Measurements from ENCODE around the gene KRTAP12-2.
"Not testable (repeated sequence)": the region's sequence is repeated elsewhere in the genome, so short reads cannot be mapped to it uniquely, and the experiment has no call there.

Gene KRTAP12-2

GRCh38 chr21:44627181-44627822 is 39.4 kb downstream of the KRTAP12-2 start:
- H3K4me3 ChIP-seq (ENCODE audit: low read depth, low read length); H3K36me3 ChIP-seq (ENCODE audit: control insufficient read depth in 2 of 2, insufficient read depth in 1 of 2, low read length in 2 of 2); CTCF ChIA-PET; POLR2A ChIA-PET; H3K4me1 ChIP-seq (ENCODE audit: control insufficient read depth, insufficient read depth, low read length); H3K27ac ChIP-seq (ENCODE audit: extremely low read depth, low read depth, low read length); H3K9me3 ChIP-seq (ENCODE audit: control insufficient read depth, insufficient read depth, low read depth, low read length): not testable (repeated sequence)
- 0 out of 2 replicates have a peak, but pooled peaks have one; percentile 25 for TF ChIP-seq ZIC2 (tag by site-specific recombination; IDR thresholded peaks at IDR 0.05)

DNA sequence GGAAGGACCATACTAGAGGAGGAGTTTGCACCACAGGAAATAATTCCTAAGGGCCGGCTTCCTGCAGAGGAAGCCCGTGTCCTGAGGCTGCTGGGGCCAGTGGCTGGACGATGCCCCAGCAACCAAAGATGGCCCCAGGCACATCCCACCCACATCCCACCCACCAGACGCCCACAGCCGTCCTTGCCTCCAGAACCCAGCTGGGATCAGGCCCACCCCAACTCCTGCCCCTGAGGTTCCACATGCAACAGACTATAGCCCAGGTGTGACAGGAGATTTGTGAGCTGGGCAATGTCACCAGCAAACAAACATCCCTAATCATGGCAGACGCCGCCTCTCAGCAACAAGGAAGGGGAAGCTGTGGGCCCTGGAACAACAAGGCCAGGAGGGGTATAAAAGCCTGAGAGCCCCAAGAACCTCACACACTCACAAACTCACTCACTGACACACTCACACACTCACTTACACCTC is 40.0 kb downstream of the KRTAP12-2 start, which contains the start of gene KRTAP10-9:
Gene KRTAP10-9, plus strand, starts transcription at position 421 of the 471 bp plus-strand sequence. CDS start 79 bp downstream, outside the sequence.
- Histone ChIP-seq H3K27ac (ENCODE audit: extremely low read depth, low read depth, low read length) (no peak within 1 kb of the TSS), H3K36me3 (ENCODE audit: control insufficient read depth in 2 of 2, insufficient read depth in 1 of 2, low read length in 2 of 2) (no peaks in the 10 kb centered on the region), H3K9me3 (ENCODE audit: control insufficient read depth, insufficient read depth, low read depth, low read length) (no peaks in the 10 kb centered on the region), H3K4me3 (ENCODE audit: low read depth, low read length) (no peak within 1 kb of the TSS), H3K4me1 (ENCODE audit: control insufficient read depth, insufficient read depth, low read length) (no peaks in the 10 kb centered on the region)
- POLR2A ChIA-PET = no interaction called here
- TF ChIP-seq ZNF544 (tag by site-specific recombination; IDR thresholded peaks at IDR 0.05) = no peak
- no peak for TF ChIP-seq ZNF548 (tag by site-specific recombination; IDR thresholded peaks at IDR 0.05)
- no peak for TF ChIP-seq BCL11A (tag by site-specific recombination; IDR thresholded peaks at IDR 0.05; ENCODE audit: low read depth)
- TF ChIP-seq ZNF600 (tag by site-specific recombination; IDR thresholded peaks at IDR 0.05) = no peak
- no peak for TF ChIP-seq GFI1B (tag by site-specific recombination; IDR thresholded peaks at IDR 0.05)
- CTCF ChIA-PET = no interaction called here

DNA sequence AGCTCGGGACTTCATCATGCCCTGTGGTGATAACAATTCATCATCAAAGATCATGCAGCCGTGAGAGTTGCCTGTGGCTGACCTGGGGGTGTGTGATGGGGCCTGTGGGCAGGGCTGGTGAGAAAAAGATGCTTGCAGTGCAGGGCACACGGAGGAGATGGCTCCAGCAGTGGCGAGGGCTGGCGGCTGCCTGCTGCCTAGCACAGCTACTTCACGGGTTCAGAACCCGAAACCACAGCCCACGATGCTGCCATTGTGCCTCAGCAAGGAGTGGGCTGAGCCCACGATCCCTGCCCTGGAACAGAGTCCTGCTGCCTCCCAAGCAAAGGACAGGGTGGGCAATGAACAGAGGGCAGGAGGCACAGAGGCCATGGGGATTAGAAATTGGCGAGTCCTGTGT is 40.5 kb downstream of the KRTAP12-2 start:
- no peak for TF ChIP-seq ZIC2 (tag by site-specific recombination; IDR thresholded peaks at IDR 0.05)
- TF ChIP-seq ZBTB7A (tag by site-specific recombination; IDR thresholded peaks at IDR 0.05; ENCODE audit: low read depth) = no peak
- no peak for TF ChIP-seq ZEB2 (tag by site-specific recombination; IDR thresholded peaks at IDR 0.05)
- no peak for TF ChIP-seq ZNF548 (tag by site-specific recombination; IDR thresholded peaks at IDR 0.05)
- no peak for TF ChIP-seq ZNF544 (tag by site-specific recombination; IDR thresholded peaks at IDR 0.05)
- TF ChIP-seq SALL2 (tag by site-specific recombination; IDR thresholded peaks at IDR 0.05; ENCODE audit: borderline replicate concordance) = no peak
- no peak for TF ChIP-seq ZSCAN18 (tag by site-specific recombination; IDR thresholded peaks at IDR 0.05)
- no peak for TF ChIP-seq PRDM4 (tag by site-specific recombination; IDR thresholded peaks at IDR 0.05)
- TF ChIP-seq ZNF473 (tag by site-specific recombination; IDR thresholded peaks at IDR 0.05) = no peak
- no peak for TF ChIP-seq ZBTB49 (tag by site-specific recombination; IDR thresholded peaks at IDR 0.05; ENCODE audit: low read depth)
- TF ChIP-seq ZNF184 (tag by site-specific recombination; IDR thresholded peaks at IDR 0.05) = no peak
- no peak for TF ChIP-seq ZNF416 (tag by site-specific recombination; IDR thresholded peaks at IDR 0.05)
- no peak for TF ChIP-seq ZNF514 (tag by site-specific recombination; IDR thresholded peaks at IDR 0.05)
- no peak for TF ChIP-seq ZNF114 (tag by site-specific recombination; IDR thresholded peaks at IDR 0.05)
- no peak for TF ChIP-seq ZNF324 (tag by site-specific recombination; IDR thresholded peaks at IDR 0.05)
- TF ChIP-seq ZNF670 (tag by site-specific recombination; IDR thresholded peaks at IDR 0.05; ENCODE audit: low read depth) = no peak
- POLR2A ChIA-PET = no interaction called here
- no peaks in the 10 kb centered on the region for H3K4me1 ChIP-seq (ENCODE audit: control insufficient read depth, insufficient read depth, low read length)
- CTCF ChIA-PET = interaction anchor here (0.7 kb wide), 1 partner anchor 974 kb away, joined by 3 read pairs; no protein-coding TSS in a partner anchor
- no peaks in the 10 kb centered on the region for H3K36me3 ChIP-seq (ENCODE audit: control insufficient read depth in 2 of 2, insufficient read depth in 1 of 2, low read length in 2 of 2)
- H3K9me3 ChIP-seq (ENCODE audit: control insufficient read depth, insufficient read depth, low read depth, low read length) = no peaks in the 10 kb centered on the region
- H3K4me3 ChIP-seq (ENCODE audit: low read depth, low read length) = no peak overlapping the region
- no peak overlapping the region for H3K27ac ChIP-seq (ENCODE audit: extremely low read depth, low read depth, low read length)
